H1 (cell line): ENCODE measurements around the gene TRMT10A. TPM values are rescaled to one million over a fixed set of nuclear protein-coding genes. Genes with fewer than 3 reads are reported as not detected.

ENCODE experiments used
- CTCF ChIA-PET: fragments of 300-600 bp; sonication (Branson Sonifier 250); formaldehyde crosslinking; loops from one replicate; lab custom pipeline; 2021; ENCODE audit not compliant: partially characterized antibody; lab: Charles Lee
- POLR2A ChIA-PET: fragments of 300-600 bp; sonication (Branson Sonifier 250); formaldehyde crosslinking; loops from one replicate; lab custom pipeline; 2021; ENCODE audit warnings: inconsistent platforms; ENCODE audit not compliant: partially characterized antibody; lab: Charles Lee
- DNase-seq, 2 experiments: peaks; one replicate each; pipeline versions ENCODE4 v3.0.0 to v3.0.0-alpha.2; 2010 to 2022; ENCODE audit warnings: low spot score in 2 of 2, low read depth in 1 of 2, mixed read lengths in 1 of 2
- FAIRE-seq: peaks from 2 replicates; lab custom pipeline; 2011; peaks lifted over from hg19 to GRCh38; lab: Jason Lieb, UNC
- H2AFZ ChIP-seq: 2 replicates; pipeline ENCODE4 v1.8.1; 2012; ENCODE audit warnings: low read length, inconsistent platforms
- H2AK5ac ChIP-seq: 2 replicates; pipeline ENCODE4 v1.6.1; 2013; ENCODE audit warnings: low read depth, low read length
- H2BK120ac ChIP-seq: replicated peaks from 2 replicates; pipeline ENCODE3; 2013; ENCODE audit warnings: low read depth, low read length, inconsistent platforms
- H2BK12ac ChIP-seq: 2 replicates; pipeline ENCODE4 v1.6.1; 2013; ENCODE audit warnings: low read depth, low read length
- H2BK15ac ChIP-seq: 2 replicates; pipeline ENCODE4 v1.6.1; 2013; ENCODE audit warnings: low read length
- H2BK20ac ChIP-seq: 2 replicates; pipeline ENCODE4 v1.6.1; 2013; ENCODE audit warnings: low read length
- H2BK5ac ChIP-seq: 2 replicates; pipeline ENCODE4 v1.6.1; 2013; ENCODE audit warnings: low read depth, low read length
- H3K14ac ChIP-seq: 2 replicates; pipeline ENCODE4 v1.6.1; 2013; ENCODE audit warnings: inconsistent platforms; ENCODE audit not compliant: insufficient read length
- H3K18ac ChIP-seq: 2 replicates; pipeline ENCODE4 v1.6.1; 2013; ENCODE audit warnings: low read length; ENCODE audit errors: extremely low read depth
- H3K23ac ChIP-seq: 2 replicates; pipeline ENCODE4 v1.6.1; 2013; ENCODE audit warnings: inconsistent platforms; ENCODE audit not compliant: insufficient read length
- H3K23me2 ChIP-seq: 2 replicates; pipeline ENCODE4 v1.6.1; 2013; ENCODE audit warnings: low read depth, low read length
- H3K27ac ChIP-seq: 2 replicates; pipeline ENCODE4 v1.6.1; 2011; ENCODE audit warnings: low read depth, low read length, inconsistent platforms
- H3K27me3 ChIP-seq, 4 experiments: replicated peaks in 1 of 4; 1 replicate in 1 of 4; 2 replicates in 3 of 4; pipeline versions ENCODE4 v1.6.1 to v1.8.1; 2011 to 2013; ENCODE audit warnings: low read length in 3 of 4, mild to moderate bottlenecking in 3 of 4, inconsistent platforms in 2 of 4, mixed read lengths in 2 of 4, moderate library complexity in 1 of 4; ENCODE audit not compliant: control insufficient read depth in 3 of 4, insufficient read depth in 3 of 4; ENCODE audit errors: extremely low read depth in 1 of 4
- H3K36me3 ChIP-seq, 4 experiments: 2 replicates each; pipeline versions ENCODE4 v1.6.1 to v1.8.1; 2011 to 2013; ENCODE audit warnings: mild to moderate bottlenecking in 4 of 4, low read length in 3 of 4, moderate library complexity in 2 of 4, control low read depth in 1 of 4, inconsistent platforms in 1 of 4; ENCODE audit not compliant: insufficient read depth in 4 of 4, control insufficient read depth in 2 of 4
- H3K4ac ChIP-seq: replicated peaks from 2 replicates; pipeline ENCODE3; 2013; ENCODE audit warnings: low read length, low read depth, mixed read lengths, inconsistent platforms; ENCODE audit not compliant: insufficient read length
- H3K4me1 ChIP-seq, 4 experiments: replicated peaks in 1 of 4; 1 replicate in 1 of 4; 2 replicates in 3 of 4; pipeline versions ENCODE4 v1.6.1 to v1.8.1; 2011 to 2013; ENCODE audit warnings: low read length in 3 of 4, inconsistent platforms in 2 of 4, mixed read lengths in 1 of 4; ENCODE audit not compliant: insufficient read depth in 4 of 4, control insufficient read depth in 3 of 4
- H3K4me2 ChIP-seq, 2 experiments: 2 replicates each; pipeline versions ENCODE4 v1.6.1 to v1.8.1; 2011 to 2013; ENCODE audit warnings: low read depth in 2 of 2, low read length in 2 of 2, control low read depth in 1 of 2, inconsistent platforms in 1 of 2, mild to moderate bottlenecking in 1 of 2; ENCODE audit not compliant: insufficient read depth in 1 of 2
- H3K4me3 ChIP-seq, 4 experiments: fragments of 200-600, 300-600 bp in 1 of 4; sonication (generic), shearing (Covaris generic), sonication (Bioruptor Twin) in 1 of 4; 2 replicates each; pipeline versions ENCODE4 v1.5.1 to v1.8.1; 2011 to 2016; ENCODE audit warnings: low read length in 4 of 4, low read depth in 3 of 4, control low read depth in 2 of 4, inconsistent platforms in 2 of 4, mild to moderate bottlenecking in 2 of 4, mixed read lengths in 1 of 4, moderate library complexity in 1 of 4; ENCODE audit not compliant: insufficient read depth in 2 of 4; ENCODE audit errors: extremely low read depth in 1 of 4
- H3K56ac ChIP-seq: replicated peaks from 2 replicates; pipeline ENCODE3; 2013; ENCODE audit warnings: low read depth, mild to moderate bottlenecking, mixed read lengths, low read length, inconsistent platforms; ENCODE audit not compliant: insufficient read length
- H3K79me1 ChIP-seq: 2 replicates; pipeline ENCODE4 v1.6.1; 2013; ENCODE audit warnings: low read depth, low read length, control low read depth
- H3K79me2 ChIP-seq, 2 experiments: 2 replicates each; pipeline versions ENCODE4 v1.6.1 to v1.8.1; 2012 to 2013; ENCODE audit warnings: low read length in 2 of 2, mild to moderate bottlenecking in 2 of 2, inconsistent platforms in 1 of 2; ENCODE audit not compliant: insufficient read depth in 2 of 2, control insufficient read depth in 1 of 2
- H3K9ac ChIP-seq, 4 experiments: replicated peaks in 1 of 4; 1 replicate in 1 of 4; 2 replicates in 3 of 4; pipeline versions ENCODE4 v1.6.1 to v1.8.1; 2011 to 2013; ENCODE audit warnings: low read depth in 3 of 4, low read length in 3 of 4, control low read depth in 2 of 4, mild to moderate bottlenecking in 2 of 4, moderate library complexity in 2 of 4, inconsistent platforms in 1 of 4; ENCODE audit errors: extremely low read depth in 1 of 4
- H3K9me3 ChIP-seq, 2 experiments: 2 replicates each; pipeline versions ENCODE4 v1.6.1 to v1.8.1; 2012 to 2013; ENCODE audit warnings: mild to moderate bottlenecking in 2 of 2, moderate library complexity in 2 of 2, control low read depth in 1 of 2, inconsistent platforms in 1 of 2, low read depth in 1 of 2, low read length in 1 of 2, mixed read lengths in 1 of 2; ENCODE audit not compliant: insufficient read depth in 2 of 2
- H4K20me1 ChIP-seq, 2 experiments: replicated peaks in 1 of 2; 2 replicates each; pipeline versions ENCODE3 to v1.8.1; 2011 to 2013; ENCODE audit warnings: inconsistent platforms in 2 of 2, low read length in 2 of 2, mild to moderate bottlenecking in 1 of 2; ENCODE audit not compliant: insufficient read depth in 2 of 2, control insufficient read depth in 1 of 2
- H4K5ac ChIP-seq: 2 replicates; pipeline ENCODE4 v1.6.1; 2013; ENCODE audit warnings: low read length, low read depth, mixed read lengths, inconsistent platforms; ENCODE audit not compliant: insufficient read length
- H4K8ac ChIP-seq: 2 replicates; pipeline ENCODE4 v1.8.0; 2013; ENCODE audit warnings: mild to moderate bottlenecking, moderate library complexity, low read length, inconsistent platforms; ENCODE audit not compliant: insufficient read depth; ENCODE audit errors: extremely low read depth
- H4K91ac ChIP-seq: replicated peaks from 2 replicates; pipeline ENCODE3; 2013; ENCODE audit warnings: low read length, mixed read lengths, inconsistent platforms; ENCODE audit not compliant: insufficient read length
- CHD1 ChIP-seq: IDR thresholded peaks from 2 replicates; pipeline ENCODE4 v1.6.1; 2012; ENCODE audit warnings: low read depth, low read length, improper control_type of control experiment
- EGR1 ChIP-seq: IDR thresholded peaks from 2 replicates; pipeline ENCODE4 v1.6.1; 2011; ENCODE audit warnings: low read depth, low read length, borderline replicate concordance
- GTF2F1 ChIP-seq: IDR thresholded peaks from 2 replicates; pipeline ENCODE4 v1.6.1; 2012; ENCODE audit warnings: low read depth, low read length, improper control_type of control experiment, borderline replicate concordance
- KDM4A ChIP-seq: IDR thresholded peaks from one replicate; pipeline ENCODE4 v1.7.1; 2012; ENCODE audit warnings: low read depth, mild to moderate bottlenecking, moderate library complexity, low read length, inconsistent platforms; ENCODE audit not compliant: severe bottlenecking
- POLR2AphosphoS5 ChIP-seq: IDR thresholded peaks from 2 replicates; pipeline ENCODE4 v1.6.1; 2011; ENCODE audit warnings: low read depth, low read length
- SAP30 ChIP-seq: fragments of 300-600 bp; sonication (generic); IDR thresholded peaks from 2 replicates; pipeline ENCODE4 v1.7.1; 2012; ENCODE audit warnings: low read length, moderate library complexity, mild to moderate bottlenecking, inconsistent platforms; ENCODE audit not compliant: insufficient read depth, insufficient replicate concordance
- SIRT6 ChIP-seq: IDR thresholded peaks from one replicate; pipeline ENCODE4 v1.7.1; 2012; ENCODE audit warnings: low read length, inconsistent platforms
- WGBS, 2 experiments: shearing (Covaris generic) in 1 of 2; methylation state at CpG; one replicate each; pipeline versions ENCODE4 v1.1.6 to v1.1.7; 2013 to 2015; ENCODE audit warnings: low lambda C conversion rate in 2 of 2, mixed read lengths in 2 of 2, inconsistent platforms in 1 of 2, low coverage in 1 of 2, missing lambda C conversion rate in 1 of 2; ENCODE audit not compliant: insufficient replicate concordance in 2 of 2, insufficient coverage in 1 of 2, insufficient read length in 1 of 2; ENCODE audit errors: extremely low coverage in 1 of 2, missing lambda C conversion rate in 1 of 2; 5-methylcytosine and 5-hydroxymethylcytosine counted together
- polyA plus RNA-seq, 7 experiments: library from polyadenylated mRNA; depleted of rRNA in 3 of 7; stranded (reverse) in 5 of 7; unstranded in 2 of 7; fragments of >200 nt in 5 of 7; fragments of 200-250 nt in 2 of 7; gene quantifications; 1 replicate in 5 of 7; 2 replicates in 1 of 7; 4 replicates in 1 of 7; pipeline versions ENCODE4 v1.2.1 to v1.2.3, GENCODE V29; 2011 to 2013; ENCODE audit warnings: missing spikeins in 2 of 7, mixed read lengths in 2 of 7
- total RNA-seq: library from RNA; stranded (reverse); fragmentation: NEBNext Ultra II Directional; extraction: Animal tissue kit (Norgen Biotek cat#: 25700); gene quantifications from 2 replicates; pipeline ENCODE4 v1.2.1, GENCODE V29; 2021
- TF ChIP-seq, protein P1 (sequence below): IDR thresholded peaks from 2 replicates; pipeline ENCODE4 v1.6.1; 2012; ENCODE audit warnings: low read length, inconsistent platforms
- TF ChIP-seq, protein P2 (sequence below): IDR thresholded peaks from 2 replicates; pipeline ENCODE4 v1.6.1; 2011; ENCODE audit warnings: low read length, improper control_type of control experiment

Gene TRMT10A
- total and polyA plus RNA-seq, 2 of the 8 experiments (the other 6 are each of a cell fraction or from before 2014, with no cell fraction given): 1.5 to 3.8 TPM

DNA sequence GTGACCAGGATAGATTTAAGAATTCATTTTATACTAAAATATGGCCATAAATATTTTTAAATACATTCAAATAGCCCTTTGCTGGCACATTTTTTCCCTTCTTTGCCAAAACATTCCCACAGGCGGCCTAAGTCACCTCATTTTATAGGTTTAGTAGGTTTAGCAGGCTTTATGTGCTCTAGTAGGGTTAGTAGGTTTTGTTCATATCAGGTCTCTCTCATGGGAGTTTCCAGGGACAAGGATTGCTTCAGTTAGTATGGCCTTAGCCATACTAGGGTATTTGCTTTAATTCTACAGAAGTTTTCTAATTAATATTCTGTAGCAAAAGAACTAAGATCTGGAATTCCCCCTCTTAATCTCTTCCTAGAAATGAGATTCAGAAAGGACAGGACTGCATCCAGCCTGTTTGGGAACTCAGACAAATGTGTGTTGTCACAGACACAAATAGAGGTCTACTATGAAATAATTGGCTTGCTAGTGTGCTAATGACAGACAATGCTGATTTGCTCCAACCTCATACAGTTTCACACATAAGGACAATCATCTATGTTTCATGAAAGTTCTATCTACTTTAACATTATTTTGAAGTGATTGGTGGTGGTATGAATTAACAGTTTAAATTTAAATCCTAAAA is 10.0 kb upstream of the TRMT10A start:
- FAIRE-seq (no peak), DNase-seq (no peak)
- no peak overlapping the region for H2BK20ac ChIP-seq
- H2BK120ac ChIP-seq: no peak overlapping the region
- H4K8ac ChIP-seq: no peak overlapping the region
- no peak overlapping the region for H3K23ac ChIP-seq
- H2BK12ac ChIP-seq: no peak overlapping the region
- H2BK15ac ChIP-seq: no peak overlapping the region
- H2AFZ ChIP-seq: peak overlapping the region; percentile 84; the same call in 1 of the 2 replicates
- no peak overlapping the region for H4K5ac ChIP-seq
- no peaks in the 10 kb centered on the region for H3K36me3 ChIP-seq
- H3K14ac ChIP-seq: no peak overlapping the region
- no peaks in the 10 kb centered on the region for H4K20me1 ChIP-seq
- CTCF ChIA-PET: interaction anchor here (0.6 kb wide), 1 partner anchor 11 kb away, joined by 3 read pairs; no protein-coding TSS in a partner anchor
- no peak overlapping the region for H3K4ac ChIP-seq
- H3K18ac ChIP-seq: no peak overlapping the region
- no peaks in the 10 kb centered on the region; the same call in 1 of the 2 replicates for H3K23me2 ChIP-seq
- H3K27me3 ChIP-seq: no peaks in the 10 kb centered on the region
- no peak overlapping the region for H3K4me3 ChIP-seq
- H3K56ac ChIP-seq: no peak overlapping the region
- no peak overlapping the region for H3K4me2 ChIP-seq
- POLR2A ChIA-PET: no interaction called here
- H3K79me1 ChIP-seq: no peaks in the 10 kb centered on the region
- peaks cover 0 to 5% (median 2%) of the 10 kb centered on the region in 4 experiments; a peak in 3 of 7 replicates for H3K4me1 ChIP-seq
- WGBS, 2 experiments: 83% methylated on average over 1 of the region's 1 CpG; no CpG with 5 or more reads in 1 of the 2 experiments
- no peaks in the 10 kb centered on the region for H3K9me3 ChIP-seq
- H4K91ac ChIP-seq: no peak overlapping the region
- H3K79me2 ChIP-seq: no peaks in the 10 kb centered on the region
- no peak overlapping the region for H2AK5ac ChIP-seq
- no peak overlapping the region for H3K9ac ChIP-seq
- H3K27ac ChIP-seq: no peak overlapping the region
- H2BK5ac ChIP-seq: no peak overlapping the region
- TF ChIP-seq SIRT6 (no peak), POLR2AphosphoS5 (no peak), EGR1 (no peak), SAP30 (no peak), CHD1 (no peak), GTF2F1 (no peak), KDM4A (no peak)
- TF ChIP-seq, protein P1, sequence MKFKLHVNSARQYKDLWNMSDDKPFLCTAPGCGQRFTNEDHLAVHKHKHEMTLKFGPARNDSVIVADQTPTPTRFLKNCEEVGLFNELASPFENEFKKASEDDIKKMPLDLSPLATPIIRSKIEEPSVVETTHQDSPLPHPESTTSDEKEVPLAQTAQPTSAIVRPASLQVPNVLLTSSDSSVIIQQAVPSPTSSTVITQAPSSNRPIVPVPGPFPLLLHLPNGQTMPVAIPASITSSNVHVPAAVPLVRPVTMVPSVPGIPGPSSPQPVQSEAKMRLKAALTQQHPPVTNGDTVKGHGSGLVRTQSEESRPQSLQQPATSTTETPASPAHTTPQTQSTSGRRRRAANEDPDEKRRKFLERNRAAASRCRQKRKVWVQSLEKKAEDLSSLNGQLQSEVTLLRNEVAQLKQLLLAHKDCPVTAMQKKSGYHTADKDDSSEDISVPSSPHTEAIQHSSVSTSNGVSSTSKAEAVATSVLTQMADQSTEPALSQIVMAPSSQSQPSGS: no peak
- TF ChIP-seq, protein P2, sequence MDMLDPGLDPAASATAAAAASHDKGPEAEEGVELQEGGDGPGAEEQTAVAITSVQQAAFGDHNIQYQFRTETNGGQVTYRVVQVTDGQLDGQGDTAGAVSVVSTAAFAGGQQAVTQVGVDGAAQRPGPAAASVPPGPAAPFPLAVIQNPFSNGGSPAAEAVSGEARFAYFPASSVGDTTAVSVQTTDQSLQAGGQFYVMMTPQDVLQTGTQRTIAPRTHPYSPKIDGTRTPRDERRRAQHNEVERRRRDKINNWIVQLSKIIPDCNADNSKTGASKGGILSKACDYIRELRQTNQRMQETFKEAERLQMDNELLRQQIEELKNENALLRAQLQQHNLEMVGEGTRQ: no peak
